IPS-20b (cell line): ENCODE data around the gene STX8.

ENCODE experiments used
- H3K27ac ChIP-seq: one replicate; pipeline ENCODE4 v1.5.1; 2013; ENCODE audit warnings: low read length
- H3K27me3 ChIP-seq: 2 replicates; pipeline ENCODE4 v1.6.1; 2013; ENCODE audit warnings: mild to moderate bottlenecking, low read length, inconsistent platforms; ENCODE audit not compliant: insufficient read depth
- H3K36me3 ChIP-seq: 2 replicates; pipeline ENCODE4 v1.6.1; 2013; ENCODE audit warnings: low read depth, mild to moderate bottlenecking, inconsistent platforms, low read length, moderate library complexity; ENCODE audit not compliant: insufficient read depth
- H3K4me1 ChIP-seq: 2 replicates; pipeline ENCODE4 v1.6.1; 2013; ENCODE audit warnings: mild to moderate bottlenecking, control low read depth, inconsistent platforms, low read length, moderate library complexity; ENCODE audit not compliant: insufficient read depth
- H3K4me3 ChIP-seq: 2 replicates; pipeline ENCODE4 v1.5.1; 2013; ENCODE audit warnings: mild to moderate bottlenecking, low read length, inconsistent platforms
- H3K9ac ChIP-seq: 2 replicates; pipeline ENCODE4 v1.6.1; 2013; ENCODE audit warnings: low read depth, mild to moderate bottlenecking, inconsistent platforms, low read length, moderate library complexity
- H3K9me3 ChIP-seq: 2 replicates; pipeline ENCODE4 v1.6.1; 2013; ENCODE audit warnings: mild to moderate bottlenecking, low read depth, low read length, inconsistent platforms; ENCODE audit not compliant: insufficient read depth

Gene STX8

GRCh38 chr17:9553181-9553580 is 22.4 kb downstream of the STX8 start:
- no peak overlapping the region for H3K4me3 ChIP-seq
- no peaks in the 10 kb centered on the region for H3K27me3 ChIP-seq
- no peak overlapping the region for H3K27ac ChIP-seq
- no peaks in the 10 kb centered on the region for H3K9me3 ChIP-seq
- H3K36me3 ChIP-seq, result no peaks in the 10 kb centered on the region
- H3K9ac ChIP-seq, result no peak overlapping the region
- no peaks in the 10 kb centered on the region for H3K4me1 ChIP-seq

DNA sequence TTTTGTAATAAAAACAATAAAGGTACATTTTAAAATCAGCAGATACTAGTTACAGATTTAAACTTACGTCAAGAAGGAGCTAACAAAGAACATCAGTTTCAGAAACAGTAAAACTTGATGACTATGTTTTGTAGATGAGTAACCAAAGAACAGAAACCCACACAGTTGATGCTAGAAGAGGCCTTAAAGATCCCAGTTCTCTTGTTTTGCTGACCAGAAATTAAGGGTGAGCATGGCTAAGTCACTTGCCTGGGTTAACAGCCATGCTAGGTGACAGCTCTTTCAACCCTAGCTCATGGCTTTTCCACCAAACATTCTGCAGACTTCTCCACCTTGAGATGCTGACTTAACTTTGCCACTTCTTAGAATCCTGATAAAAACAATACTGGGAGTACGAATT is 26.4 kb downstream of the STX8 start:
- H3K27ac ChIP-seq, result no peak overlapping the region
- H3K9ac ChIP-seq, result no peak overlapping the region
- H3K4me1 ChIP-seq, result no peaks in the 10 kb centered on the region
- H3K9me3 ChIP-seq, result no peaks in the 10 kb centered on the region
- no peaks in the 10 kb centered on the region for H3K27me3 ChIP-seq
- H3K36me3 ChIP-seq, result no peaks in the 10 kb centered on the region
- H3K4me3 ChIP-seq, result no peak overlapping the region

DNA sequence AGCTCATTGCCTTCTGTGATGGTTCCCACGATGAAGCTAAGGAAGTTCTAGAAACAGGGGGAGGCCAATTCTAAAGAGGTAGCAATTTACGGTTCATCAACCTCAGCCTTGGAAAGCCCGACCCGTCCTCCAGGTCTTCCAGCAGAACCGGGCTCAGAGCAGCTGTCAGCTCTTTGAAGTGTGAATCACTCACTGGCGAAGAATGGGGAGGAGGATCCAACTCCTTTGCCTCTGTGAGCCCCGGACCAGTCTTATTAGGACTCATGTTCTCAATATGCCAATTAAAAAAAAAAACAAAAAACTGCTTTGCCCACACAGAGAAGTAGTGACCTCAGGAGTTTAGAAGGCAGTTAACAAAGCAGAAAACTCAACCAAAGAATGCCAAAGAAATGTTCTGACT is 31.4 kb downstream of the STX8 start:
- Histone ChIP-seq H3K4me3 (no peak overlapping the region), H3K27me3 (no peaks in the 10 kb centered on the region), H3K4me1 (no peaks in the 10 kb centered on the region), H3K36me3 (no peaks in the 10 kb centered on the region), H3K27ac (no peak overlapping the region), H3K9ac (no peak overlapping the region), H3K9me3 (no peaks in the 10 kb centered on the region)

DNA sequence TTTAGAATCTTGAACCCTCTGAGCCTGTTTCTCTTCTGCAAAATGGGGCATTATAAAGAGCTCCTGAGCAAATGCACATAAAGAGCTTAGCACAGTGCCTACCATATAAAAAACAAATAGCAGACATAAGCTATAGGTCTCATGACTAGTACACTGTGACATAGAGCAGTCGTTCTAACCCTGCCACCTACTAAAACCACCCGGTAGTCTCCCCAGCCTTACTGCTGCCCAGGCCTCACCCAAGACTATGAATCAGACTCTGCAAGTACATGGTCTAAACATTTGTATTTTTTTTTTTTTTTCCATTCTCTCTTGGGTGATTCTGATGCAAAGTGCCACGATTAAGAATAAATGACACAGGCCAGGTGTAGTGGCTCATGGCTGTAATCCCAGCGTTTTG is 33.9 kb downstream of the STX8 start:
- Histone ChIP-seq H3K36me3 (no peaks in the 10 kb centered on the region), H3K9me3 (no peaks in the 10 kb centered on the region), H3K27me3 (no peaks in the 10 kb centered on the region), H3K4me3 (no peak overlapping the region), H3K4me1 (no peaks in the 10 kb centered on the region), H3K27ac (no peak overlapping the region), H3K9ac (no peak overlapping the region)

DNA sequence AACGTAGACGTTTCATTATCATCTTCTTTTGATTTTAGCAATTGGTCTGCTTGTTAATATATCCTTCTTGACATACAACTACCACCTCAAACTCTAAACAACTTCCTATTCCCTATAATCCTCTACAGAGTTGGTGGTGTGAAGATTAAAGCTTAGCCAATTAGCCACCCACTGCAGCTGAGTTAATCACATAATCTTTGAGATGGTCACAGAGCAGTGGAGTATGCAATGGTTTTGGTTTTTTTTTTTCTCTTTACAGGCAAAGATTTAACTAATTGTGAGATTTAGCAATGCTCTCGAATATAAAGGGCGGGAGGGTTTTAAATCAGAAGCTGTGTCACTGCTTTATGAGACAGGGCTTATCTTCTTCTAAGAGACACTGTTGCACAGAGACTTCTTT is 37.0 kb downstream of the STX8 start:
- Histone ChIP-seq H3K9me3 (no peaks in the 10 kb centered on the region), H3K27me3 (no peaks in the 10 kb centered on the region), H3K36me3 (no peaks in the 10 kb centered on the region), H3K4me1 (no peaks in the 10 kb centered on the region), H3K9ac (no peak overlapping the region), H3K4me3 (no peak overlapping the region), H3K27ac (no peak overlapping the region)

DNA sequence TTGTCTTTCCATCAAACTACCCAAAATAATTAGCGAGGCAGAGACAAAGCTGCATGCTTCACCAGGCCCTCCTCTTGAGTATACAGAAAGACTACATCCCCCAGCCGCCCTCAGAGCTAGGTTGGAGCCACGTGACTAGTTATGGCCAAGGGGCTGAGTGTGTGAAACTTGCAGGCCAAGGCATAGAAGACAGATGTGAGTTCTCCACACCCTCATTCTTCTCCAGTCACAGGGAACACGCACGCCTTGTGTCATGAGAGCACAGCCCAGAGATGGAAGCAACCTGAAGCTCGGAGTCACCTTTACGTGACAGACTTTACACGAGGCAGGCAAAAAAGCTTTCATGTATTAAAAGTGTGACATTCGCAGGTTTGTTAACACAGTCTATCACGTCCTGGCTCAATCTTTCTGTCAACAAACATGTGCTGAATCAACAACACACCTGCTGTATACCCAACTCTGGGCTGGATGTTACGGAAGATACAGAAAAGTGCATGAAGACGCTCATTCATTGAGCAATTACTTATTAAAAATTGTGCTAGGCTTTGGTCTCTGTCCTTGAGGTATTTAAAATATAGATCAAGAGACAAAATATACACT is 38.3 kb downstream of the STX8 start:
- Histone ChIP-seq H3K4me3 (no peak overlapping the region), H3K27ac (no peak overlapping the region), H3K4me1 (no peaks in the 10 kb centered on the region), H3K9ac (no peak overlapping the region), H3K9me3 (no peaks in the 10 kb centered on the region), H3K27me3 (no peaks in the 10 kb centered on the region), H3K36me3 (no peaks in the 10 kb centered on the region)

DNA sequence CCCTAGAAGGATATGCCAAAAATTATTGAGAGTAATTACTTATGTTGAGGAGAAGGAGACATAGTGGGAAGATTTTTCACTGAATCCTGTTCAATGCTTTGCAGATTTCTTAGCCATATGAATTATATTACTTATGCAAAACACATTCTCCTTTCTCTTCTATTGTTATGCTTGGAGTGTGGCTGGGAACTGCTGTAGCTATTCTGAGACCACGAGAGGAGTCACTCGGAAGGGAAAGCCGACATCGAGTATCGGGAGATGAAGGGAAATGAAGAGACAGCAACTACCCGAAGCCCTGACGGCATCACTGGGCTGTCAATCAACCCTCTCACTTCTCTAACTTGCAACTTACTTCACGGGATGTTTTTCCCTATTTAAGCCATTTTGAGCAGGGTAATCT is 39.6 kb downstream of the STX8 start:
- no peaks in the 10 kb centered on the region; the same call in 1 of the 2 replicates for H3K4me1 ChIP-seq
- H3K27ac ChIP-seq, result no peak overlapping the region
- H3K36me3 ChIP-seq, result no peaks in the 10 kb centered on the region
- H3K27me3 ChIP-seq, result no peaks in the 10 kb centered on the region
- H3K9ac ChIP-seq, result no peak overlapping the region
- H3K9me3 ChIP-seq, result no peaks in the 10 kb centered on the region
- no peak overlapping the region for H3K4me3 ChIP-seq

DNA sequence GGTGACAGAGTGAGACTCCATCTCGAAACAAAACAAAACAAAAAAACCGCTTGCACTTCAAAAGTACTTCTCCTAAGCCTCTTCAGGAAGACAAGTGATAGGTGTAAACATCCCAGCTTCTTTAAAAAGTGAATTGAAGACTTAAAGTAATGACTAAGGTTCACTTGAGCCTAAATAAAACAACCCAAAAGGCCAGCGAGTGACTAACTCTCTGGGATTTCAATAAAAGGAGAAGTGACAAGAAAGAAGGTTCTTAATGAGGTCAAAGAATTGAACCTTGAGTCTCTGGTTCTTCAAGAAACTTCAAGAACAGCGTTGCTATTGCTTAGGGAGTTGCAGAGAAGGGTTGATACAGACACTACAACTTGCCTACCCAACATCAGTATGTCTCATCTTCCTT is 42.2 kb downstream of the STX8 start:
- Histone ChIP-seq H3K9me3 (no peaks in the 10 kb centered on the region), H3K27ac (no peak overlapping the region), H3K4me3 (no peak overlapping the region), H3K9ac (no peak overlapping the region), H3K27me3 (no peaks in the 10 kb centered on the region), H3K4me1 (no peaks in the 10 kb centered on the region; the same call in 1 of the 2 replicates), H3K36me3 (no peaks in the 10 kb centered on the region)

- Histone ChIP-seq H3K27me3 (no peaks in the 10 kb centered on the region), H3K27ac (no peak overlapping the region), H3K36me3 (no peaks in the 10 kb centered on the region), H3K9me3 (no peaks in the 10 kb centered on the region), H3K4me3 (no peak overlapping the region), H3K9ac (no peak overlapping the region), H3K4me1 (no peaks in the 10 kb centered on the region; the same call in 1 of the 2 replicates)
These were observed 42.9 kb downstream of the STX8 start for GRCh38 chr17:9532715-9533114.

- no peak overlapping the region for H3K27ac ChIP-seq
- no peak overlapping the region for H3K4me3 ChIP-seq
These were observed 44.6 kb downstream of the STX8 start for GRCh38 chr17:9531034-9531433.

DNA sequence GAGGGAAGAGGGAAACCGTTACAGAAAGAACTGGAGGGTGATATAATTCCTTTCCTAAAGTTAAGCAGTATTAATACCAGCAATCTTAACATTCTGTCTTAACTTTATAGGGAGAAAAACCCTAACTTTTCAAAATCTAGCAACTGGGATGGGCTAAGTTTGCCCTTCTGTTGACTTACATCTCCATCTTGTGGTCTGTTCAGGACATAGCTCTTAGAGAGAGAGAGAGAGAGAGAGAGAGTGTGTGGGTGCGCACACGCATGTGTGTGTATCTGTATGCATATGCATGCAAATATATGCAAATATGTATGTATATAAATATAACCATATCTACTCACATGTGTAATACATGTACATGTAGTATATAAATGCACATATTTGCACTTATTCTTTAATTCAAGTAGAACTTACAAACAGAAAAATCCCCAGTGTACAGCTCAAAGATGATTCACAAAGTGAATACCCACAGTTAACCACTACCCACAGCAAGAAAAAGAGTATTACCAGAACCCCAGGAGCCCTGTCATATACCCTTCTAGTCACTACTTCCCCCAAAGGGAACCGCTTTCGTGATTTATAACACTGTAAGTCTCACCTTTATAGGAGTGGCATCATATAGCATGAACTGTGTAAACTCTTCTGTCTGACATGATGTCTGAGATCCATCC is 46.5 kb downstream of the STX8 start:
- H3K27me3 ChIP-seq, result no peaks in the 10 kb centered on the region
- H3K9ac ChIP-seq, result no peak overlapping the region
- H3K4me3 ChIP-seq, result no peak overlapping the region
- no peak overlapping the region for H3K27ac ChIP-seq
- H3K9me3 ChIP-seq, result no peaks in the 10 kb centered on the region
- H3K36me3 ChIP-seq, result no peaks in the 10 kb centered on the region
- H3K4me1 ChIP-seq, result no peaks in the 10 kb centered on the region; the same call in 1 of the 2 replicates

More at GRCh38 chr17:9531034-9531433, 44.6 kb downstream of the STX8 start:
- Histone ChIP-seq H3K27me3 (no peaks in the 10 kb centered on the region), H3K9me3 (no peaks in the 10 kb centered on the region), H3K9ac (no peak overlapping the region), H3K36me3 (no peaks in the 10 kb centered on the region), H3K4me1 (no peaks in the 10 kb centered on the region; the same call in 1 of the 2 replicates)

- Histone ChIP-seq H3K4me1 (no peaks in the 10 kb centered on the region; the same call in 1 of the 2 replicates), H3K27ac (no peak overlapping the region), H3K36me3 (no peaks in the 10 kb centered on the region), H3K9ac (no peak overlapping the region), H3K9me3 (no peaks in the 10 kb centered on the region), H3K27me3 (no peaks in the 10 kb centered on the region), H3K4me3 (no peak overlapping the region)
These were observed 47.8 kb downstream of the STX8 start for GRCh38 chr17:9527788-9528187.
